ENCODE results near the gene VILL.
"Not testable (repeated sequence)": the region's sequence is repeated elsewhere in the genome, so short reads cannot be mapped to it uniquely, and the experiment has no call there.

VILL gene

DNA sequence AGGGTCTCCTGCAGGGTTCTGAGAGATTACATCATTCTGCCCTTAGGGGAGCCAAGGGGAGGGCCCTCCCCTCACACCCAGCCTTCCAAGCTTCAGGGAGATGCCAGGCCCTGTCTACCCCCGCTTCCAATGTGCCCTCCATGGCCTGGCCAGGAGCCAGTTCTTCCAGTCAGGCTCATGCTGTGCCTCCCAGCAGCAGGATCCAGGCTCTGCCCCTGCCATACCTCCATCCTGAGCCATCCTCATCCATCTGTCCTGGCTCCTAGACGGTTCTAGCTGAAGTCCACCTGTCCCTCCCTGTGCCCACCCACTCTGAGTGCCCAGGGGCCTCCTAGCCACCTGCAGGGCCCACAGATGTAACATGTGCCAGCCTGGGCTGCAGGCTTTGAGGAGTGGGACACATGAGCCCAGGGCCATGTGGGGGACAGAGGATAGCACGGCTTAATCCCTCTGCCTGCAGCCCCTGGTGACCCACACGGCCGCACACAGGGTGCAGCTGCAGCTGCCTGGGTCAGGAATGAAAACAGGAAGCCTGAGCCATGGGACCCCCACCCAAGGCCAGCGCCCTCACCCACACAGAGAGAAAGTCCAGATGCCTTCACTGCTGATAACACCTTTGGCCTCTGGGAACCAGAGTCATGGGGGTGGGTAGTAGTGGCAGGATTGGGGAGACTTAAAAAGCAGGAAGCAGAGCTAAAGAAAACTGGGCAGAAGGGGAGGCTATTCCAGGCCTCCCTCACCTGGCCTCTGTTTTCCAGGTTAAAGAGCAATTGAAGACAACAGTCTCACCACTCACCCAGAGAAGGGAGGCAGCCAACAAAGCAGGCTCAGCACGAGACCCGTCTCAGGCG, 27.1 kb downstream of the VILL start:
- DNase-seq (ENCODE audit: low read depth) = no peak

DNA sequence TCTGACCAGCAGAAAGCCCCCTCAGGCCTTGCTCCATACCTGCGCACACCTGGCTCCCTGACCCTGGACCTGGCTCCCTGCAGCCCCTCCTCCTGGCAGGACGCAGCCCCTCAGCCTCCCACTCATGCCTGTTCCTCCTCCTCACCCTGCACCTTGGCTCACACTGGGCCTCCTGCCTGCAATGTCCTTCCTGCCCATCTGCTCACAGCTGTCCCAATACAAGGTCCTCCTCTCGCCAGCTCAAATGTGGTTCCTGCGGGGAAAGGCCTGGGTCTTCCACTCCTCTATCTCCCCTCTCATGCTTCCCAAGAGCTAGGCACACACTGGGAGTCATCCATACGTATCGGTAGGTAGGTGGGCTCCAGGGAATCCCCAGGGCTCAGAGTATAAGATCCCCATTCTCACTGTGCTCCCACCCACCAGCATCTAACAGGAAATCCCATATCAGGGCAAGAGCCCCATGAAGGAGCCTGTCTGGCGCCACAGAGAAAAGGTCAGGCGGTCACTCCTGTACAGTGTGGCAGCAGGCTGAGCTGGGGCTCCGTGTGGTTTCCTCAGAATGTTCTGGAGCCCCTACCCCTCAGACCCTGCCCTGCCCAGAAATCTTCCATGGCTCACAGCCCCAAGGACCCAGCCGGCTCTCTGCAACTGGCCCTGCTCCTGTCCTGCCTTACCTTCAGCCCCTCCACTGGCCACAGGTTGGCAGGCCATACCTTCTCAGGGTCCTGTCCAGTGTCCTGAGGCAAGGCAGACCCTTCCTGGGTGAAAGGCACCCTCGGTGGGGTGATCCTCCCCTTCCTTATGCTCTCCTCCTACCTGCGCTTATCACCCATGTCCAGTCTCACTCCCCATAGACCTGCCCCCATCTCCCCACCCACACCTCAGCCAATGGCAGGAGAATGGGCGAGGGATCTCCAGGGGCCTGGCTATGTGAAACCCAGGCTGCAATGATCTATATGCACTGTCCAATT, 28.0 kb downstream of the VILL start:
- no peak for DNase-seq (ENCODE audit: low read depth)

DNA sequence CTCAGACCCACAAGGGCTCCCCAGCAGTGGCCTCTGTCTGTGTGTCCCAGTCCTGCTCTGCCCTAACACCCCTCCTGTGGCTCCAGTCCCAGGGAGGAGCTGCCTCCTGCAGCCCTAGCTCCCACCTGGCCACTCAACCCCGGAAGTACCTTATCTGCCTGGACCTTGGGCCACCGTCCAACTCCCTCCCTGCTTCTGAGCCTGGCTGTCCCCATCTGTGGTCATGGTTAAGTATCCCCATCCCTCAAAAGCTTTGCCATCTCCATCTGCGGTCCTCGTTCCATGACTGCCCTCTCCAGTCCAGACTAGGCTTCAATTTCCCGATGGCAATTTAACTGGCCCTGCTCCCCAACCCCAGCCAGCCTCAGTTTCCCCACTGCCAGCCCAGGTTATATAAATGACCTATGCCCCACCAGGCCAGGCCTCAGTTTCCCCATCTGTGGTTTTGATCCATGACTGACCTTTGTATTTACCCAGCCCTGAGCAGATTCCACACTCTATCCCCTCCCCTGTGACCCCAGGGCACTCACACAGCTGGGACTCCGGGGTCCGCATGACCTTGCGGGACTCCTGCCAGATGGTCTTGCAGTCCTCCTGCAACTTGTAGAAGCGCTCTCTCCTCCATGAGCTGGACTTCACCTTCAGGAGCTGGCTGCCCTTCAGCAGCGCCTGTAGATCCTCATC, 29.2 kb downstream of the VILL start:
- DNase-seq (ENCODE audit: low read depth) = no peak

DNA sequence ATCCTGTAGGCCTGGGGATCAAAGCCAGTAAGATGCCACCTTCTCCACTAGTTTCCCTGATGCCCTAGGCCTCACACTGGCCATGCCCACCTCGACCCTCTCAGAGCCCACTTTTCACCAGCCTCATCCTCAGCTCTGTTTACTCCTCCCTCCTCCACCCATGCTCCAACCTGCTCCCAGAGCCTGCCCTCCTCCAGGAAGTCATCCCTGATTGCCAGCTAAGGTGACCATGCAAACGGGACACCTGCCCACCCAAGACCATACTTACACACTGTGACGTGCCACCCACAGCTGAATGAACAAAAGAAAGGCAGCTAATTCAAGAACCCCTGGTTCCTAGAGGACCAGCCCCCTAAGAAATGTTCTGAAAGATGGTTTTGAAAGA, 29.7 kb downstream of the VILL start:
- DNase-seq (ENCODE audit: low read depth) = no peak

DNA sequence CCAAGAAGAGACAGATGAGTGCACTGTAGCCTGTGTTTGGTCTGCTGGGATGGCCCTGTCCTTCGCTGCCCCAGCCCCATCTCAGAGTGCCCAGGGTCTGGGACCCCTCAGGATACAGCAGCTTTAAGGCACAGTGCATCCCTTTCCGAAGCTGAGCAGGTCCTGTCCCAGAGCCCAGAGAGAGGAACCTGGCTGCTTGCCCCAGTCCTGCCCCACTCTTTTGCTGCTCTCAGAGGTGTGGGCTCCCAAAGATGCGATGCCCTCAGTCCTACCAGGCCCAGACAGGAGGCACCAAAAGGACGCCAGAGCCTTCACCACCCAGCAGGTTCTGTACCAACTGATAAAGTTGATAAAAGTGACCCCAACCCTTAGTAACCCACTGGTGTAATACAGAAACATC, 30.6 kb downstream of the VILL start:
- DNase-seq (ENCODE audit: low read depth) = no peak

DNA sequence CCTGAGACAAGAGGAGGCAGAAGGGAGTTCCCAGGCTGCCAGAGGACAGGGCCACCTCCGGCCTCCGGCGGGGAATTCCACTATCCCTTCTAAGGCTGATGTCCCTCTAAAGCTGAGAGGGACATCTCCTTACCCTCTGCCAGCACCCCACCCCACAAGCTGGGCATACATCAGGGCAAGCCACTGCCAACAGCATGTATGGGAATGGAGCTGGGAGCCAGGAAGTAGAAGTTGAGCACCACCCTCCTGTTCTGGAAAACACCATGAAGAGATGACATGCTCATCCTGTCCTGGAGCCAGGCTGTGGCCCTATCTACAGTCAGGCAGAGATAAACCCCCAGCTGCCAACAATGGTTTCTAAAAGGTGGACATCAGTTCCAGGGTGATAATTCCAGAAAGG, 31.7 kb downstream of the VILL start:
- no peak for DNase-seq (ENCODE audit: low read depth)

DNA sequence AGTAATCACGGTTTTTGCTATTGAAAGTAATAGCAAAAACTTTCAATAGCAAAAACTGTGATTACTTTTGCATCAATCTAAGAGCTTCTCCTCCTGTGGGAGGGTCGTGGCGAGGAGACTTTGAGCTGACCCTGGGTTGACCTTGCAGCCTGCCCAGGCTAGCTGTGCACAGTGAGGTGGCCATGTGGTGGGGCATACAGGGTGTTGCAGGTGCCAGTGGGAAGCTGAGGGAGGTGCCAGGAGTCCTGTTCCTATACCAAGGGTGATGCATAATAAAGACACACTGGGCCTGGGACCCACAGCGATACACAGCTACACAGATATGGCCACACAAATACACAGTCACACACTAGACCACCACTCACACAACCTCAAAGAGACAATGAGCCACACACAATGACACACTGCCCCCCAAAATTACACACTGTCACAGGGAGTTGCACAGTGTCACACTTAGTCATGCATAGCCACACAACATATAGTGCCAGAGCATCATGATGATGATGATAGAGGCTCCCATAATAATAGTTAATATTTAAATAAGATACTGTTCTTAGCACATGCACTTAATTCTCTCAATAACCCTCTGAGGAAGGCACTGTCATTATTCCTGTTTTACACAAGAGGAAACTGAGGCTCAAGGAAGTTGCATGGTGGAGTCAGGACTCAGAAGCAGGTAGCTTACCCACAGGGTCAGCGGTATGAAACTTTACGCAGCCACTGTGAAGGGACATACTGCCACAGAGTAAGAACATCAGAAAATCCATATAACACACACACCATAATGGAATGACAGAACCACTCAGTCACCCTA, 32.5 kb downstream of the VILL start:
- no peak for DNase-seq (ENCODE audit: low read depth)

DNA sequence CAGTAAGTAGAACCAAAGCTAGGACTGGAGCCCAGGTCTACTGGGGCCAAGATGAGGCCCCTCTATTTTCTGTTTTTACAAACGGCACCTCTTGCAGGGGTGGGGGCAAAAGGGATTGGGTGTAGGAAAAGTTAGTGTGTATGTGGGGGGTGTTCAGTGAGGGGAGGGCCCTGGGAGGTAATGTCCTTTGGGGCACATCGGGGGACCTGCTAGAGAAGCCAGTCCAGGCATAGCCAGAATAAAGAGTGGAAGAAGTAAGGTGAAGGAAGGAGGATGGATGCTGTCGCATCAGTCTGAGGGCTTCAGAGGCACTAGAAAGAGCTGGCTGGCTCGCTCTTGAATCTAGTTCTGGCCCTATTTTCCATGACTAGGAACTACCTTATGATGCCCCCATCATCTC, 36.3 kb downstream of the VILL start:
- no peak for DNase-seq (ENCODE audit: low read depth)

DNA sequence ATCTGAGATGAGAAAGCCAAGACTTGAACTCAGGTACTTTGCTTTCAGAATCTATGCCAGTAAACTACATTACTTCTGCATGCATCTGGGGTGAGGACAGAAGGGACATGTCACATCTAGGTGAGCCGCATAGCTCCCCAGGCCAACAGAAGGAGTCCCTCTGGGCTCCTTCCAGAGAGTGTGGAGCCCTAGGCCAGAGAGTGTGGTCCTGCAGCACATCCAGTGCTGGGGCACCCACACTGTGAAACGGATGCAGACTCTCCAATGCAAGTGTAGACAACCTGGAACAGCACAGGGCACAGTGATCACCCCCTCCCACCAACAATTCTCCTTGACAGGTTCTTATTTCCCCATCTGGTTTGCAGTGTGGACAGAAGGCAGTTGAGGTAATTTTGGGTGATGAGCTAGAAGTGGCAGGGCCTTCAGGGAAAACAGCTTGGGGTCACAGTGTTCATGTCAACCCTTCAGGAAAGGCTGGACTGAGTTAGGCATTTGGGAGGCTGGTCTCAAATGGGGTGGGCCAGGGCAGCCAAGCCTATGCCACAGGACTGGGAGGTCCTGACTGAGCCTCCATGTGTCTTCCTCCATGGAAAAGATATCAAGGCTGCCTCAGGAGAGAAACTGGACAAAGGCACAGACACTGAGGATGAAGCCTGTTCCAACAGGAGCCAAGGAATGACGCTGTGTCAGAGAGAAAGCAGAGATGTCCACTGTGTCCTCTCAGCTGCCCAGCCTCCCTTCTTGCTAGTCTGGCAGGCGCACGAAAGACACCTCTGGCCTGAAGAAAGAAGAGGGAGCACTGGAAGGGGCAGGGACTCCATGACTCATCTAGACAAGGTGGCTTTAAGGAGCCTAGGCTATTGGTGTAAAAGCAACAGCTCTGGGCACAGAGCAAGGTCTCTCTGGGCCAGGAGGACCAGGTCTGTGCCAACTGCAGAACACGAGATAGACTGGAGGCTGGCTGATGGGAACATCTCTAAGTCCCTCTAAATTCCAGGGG, 37.2 kb downstream of the VILL start:
- no peak for DNase-seq (ENCODE audit: low read depth)

DNA sequence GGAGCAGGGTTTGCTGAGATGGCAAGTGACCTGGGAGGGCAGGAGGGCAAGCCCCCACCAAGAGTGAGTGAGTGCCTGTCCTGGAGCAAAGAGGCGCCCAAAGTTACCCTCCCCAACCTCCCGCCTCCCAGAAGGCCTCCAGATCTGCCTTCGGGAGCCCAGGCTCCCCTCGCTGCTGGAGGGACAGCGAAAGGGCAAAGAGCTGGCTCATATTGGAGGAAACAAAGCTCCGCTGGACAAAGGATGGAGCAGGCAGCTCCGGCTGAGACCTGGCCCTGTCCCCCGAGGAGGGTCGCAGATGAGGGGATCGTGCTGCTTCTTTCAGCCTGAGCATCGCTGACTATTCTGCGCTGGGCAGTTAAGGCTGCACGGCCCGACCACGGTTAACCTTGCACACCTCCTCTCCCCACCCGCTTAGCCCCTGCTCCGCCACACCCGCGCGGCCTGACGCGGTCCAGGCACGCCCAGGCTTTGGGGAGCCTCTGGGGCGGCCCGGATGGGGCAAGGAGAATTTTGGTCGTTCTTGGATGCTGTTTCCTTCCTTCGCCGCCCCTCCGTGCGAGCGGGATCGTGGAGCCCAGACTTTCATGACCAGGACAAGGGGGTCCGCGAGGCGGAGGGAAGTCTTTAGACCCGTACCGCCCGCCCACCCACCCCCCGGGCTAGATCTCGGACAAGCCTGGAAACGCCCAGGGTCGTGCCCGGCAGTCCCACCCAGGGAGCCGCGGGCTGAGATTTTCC, 38.2 kb downstream of the VILL start:
- no peak for DNase-seq (ENCODE audit: low read depth)

DNA sequence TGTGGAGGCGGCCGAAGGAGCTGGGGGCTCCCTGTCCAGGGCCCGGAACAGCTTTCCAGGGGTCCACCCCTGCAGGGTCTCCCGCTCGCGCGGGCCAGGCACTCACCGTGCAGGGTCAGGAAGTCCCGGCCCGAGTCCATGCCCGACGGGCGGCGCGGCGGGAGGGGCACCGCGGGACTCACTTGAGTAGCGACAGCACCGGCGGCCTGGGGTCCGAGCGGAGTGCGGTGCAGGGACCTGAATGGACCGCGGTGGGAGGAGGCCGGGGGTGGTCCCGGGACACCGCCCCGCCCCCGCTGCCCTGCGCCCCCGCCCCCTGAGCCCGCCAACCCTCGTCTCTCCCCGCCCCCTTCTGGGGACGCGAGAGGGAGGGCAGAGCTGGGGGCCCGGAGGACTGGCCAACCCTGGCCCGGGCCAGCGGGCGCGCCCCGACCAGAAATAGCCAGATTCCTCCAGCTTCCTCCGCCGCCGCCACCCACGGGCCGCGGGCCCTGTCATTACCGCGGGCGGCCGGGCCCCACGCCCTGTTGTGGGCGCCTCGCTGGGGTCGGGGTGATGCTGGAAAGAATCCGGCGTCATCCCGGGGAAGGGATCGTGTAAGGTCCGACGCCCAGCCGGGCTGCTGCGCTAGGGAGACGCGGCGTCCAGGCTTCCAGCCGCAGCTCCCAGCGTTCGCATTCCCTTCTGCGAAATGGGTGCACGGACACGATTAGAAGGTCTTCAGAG, 39.0 kb downstream of the VILL start, which contains the start of gene PLCD1:
PLCD1 (minus strand) TSS at position 243 of the 726 bp plus-strand sequence; CDS start at position 140, 103 bp downstream.
- no peak for DNase-seq (ENCODE audit: low read depth)

DNA sequence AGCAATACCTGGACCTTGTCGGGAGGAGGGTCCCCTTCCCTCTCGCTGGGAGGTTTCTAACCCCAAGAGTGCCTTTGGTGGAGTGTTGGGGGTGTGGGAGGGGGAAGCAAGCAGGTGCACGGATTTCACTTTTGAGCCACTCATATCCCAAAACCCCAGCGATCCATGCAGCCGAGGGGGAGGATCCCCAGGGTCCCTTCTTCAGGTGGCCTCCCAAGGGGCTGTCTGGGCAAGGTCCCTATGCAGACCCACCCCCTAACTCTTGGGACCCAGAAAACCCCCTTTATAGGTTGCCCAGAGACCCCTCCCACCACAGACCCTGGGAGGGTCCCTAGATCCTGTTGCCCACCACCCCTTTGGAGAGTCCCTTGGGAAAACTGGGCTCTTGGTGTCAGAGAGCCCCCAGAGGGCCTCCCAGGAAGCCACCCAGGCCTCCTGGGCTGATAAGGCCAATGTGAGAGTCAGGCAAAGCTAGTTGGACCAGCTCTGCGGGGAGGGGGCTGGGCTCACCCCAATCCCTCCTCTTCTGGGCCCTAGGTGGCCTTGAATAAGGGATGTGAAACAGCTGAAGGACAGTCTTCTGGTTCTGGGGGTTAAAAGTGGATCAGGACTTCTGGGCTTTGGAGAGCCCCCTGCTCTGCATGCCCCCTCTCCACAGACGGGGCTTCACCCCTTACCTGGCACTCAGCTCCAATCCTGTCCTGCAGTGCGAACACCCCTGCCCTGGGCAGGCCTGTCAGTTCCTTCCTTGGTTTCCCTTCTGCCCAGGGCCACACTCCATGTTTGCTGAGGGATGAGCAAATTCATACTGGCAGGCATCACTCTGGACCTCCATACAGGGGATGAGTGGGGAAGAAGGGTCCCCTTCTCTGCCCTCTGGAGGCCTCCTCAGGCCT, 39.8 kb downstream of the VILL start:
- DNase-seq (ENCODE audit: low read depth) = no peak

DNA sequence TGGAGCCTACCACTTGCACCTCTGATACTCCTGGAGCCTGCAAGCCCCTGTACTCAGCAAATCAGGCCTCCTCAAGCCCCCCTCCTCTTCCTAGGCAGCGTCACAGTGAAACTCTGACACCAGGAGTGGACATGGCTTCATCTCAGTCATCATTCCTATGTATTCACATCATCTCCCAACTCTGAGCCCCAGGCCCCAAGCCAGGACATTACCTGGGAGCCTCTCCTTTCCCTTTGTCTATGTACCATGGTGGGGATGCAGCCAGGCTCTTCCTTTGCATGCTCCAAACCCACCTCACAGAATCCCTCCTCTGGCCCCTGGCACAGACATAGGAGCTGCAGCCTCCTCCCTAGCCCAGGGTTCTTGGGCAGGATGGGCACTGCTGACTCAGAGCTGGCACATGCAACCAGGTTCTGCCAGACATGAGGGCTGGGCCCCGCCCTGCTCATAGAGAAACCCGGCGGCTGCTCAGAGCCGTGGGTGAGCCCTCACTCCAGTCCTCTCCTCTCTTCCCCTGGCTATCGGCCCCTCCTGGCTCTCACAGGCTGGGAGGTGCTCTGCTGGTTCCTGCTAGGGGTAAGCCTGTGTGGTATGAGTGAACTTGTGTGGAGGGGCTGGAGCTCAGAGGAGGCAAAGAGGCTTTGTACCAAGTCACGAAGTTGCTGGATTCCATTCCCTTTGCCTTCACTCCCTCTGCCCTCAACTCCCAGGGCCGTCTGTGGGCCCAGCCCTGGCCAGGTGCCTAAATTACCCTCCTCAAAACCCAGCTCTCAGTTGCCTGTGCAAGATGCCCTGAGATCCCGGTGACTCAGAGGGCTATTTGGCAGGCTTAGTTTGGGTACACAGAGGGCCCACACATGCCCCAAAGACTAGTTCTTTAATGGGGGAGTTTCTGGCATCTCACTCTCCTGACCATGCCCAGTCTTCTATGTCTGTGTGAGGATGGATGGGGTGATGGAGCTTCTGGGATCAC, 40.7 kb downstream of the VILL start:
- peak; percentile 40 for DNase-seq (ENCODE audit: low read depth)

DNA sequence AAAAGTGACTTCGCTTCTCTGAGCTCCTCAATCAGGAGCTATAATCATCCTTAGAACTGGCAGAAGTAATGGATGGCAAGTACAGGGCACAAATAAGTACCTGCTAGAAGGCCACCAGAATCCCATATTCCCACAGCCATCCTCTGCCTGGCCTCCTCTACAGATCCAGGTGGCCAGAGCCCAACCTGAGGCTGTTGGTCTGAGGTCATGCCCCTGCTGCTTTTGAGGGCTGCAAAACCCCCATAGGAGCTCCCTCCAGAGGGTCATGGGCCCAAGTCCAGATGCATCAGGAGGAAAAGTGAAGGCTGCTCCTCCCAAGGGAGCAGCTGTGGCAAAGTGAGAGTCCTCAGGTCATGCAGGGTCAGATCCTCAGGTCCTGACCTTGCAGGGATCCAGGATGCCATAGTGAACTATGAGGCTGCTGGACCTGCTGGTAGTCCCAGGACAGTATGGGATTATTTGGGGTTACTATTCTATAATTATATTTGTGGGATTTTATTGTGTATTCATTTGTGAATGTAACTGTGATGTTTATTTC, 41.8 kb downstream of the VILL start:
- DNase-seq (ENCODE audit: low read depth) = no peak

DNA sequence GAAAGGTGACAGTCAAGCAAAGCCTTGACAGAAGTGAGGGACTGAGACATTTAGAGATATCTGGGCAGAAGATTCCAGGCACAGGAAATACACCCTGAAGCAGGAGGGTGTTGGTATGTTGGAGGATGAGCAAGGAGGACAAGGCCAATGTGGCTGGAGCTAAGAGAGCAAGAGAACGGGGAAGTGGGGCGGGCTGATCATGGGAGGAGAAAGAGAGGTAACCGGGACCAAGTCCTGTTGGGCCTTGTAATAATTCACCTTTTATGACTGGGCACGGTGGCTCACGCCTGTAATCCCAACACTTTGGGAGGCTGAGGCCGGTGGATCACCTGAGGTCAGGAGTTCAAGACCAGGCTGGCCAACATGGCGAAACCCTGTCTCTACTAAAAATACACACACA, 43.0 kb downstream of the VILL start:
- not testable (repeated sequence) for DNase-seq (ENCODE audit: low read depth)

DNA sequence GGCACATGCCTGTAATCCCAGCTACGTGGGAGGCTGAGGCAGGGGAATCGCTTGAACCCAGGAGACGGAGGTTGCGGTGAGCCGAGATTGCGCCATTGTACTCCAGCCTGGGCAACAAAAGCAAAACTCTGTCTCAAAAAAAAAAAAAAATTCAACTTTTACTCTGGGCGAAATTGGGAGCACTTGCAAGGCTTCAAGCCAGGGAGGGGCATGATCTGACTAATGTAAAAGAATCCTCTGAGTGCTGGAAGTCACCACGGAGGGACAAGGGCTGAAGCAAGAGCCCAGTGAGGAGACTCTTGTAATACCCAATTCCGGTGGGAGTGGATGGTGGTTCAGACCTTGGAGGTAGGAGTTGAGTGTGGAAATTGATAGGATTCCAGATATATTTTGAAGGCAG, 43.7 kb downstream of the VILL start:
- not testable (repeated sequence) for DNase-seq (ENCODE audit: low read depth)

Measured in HS-5 (cell line).